ENCODE results near the gene ANKRD12. TPM values are rescaled to one million over a fixed set of nuclear protein-coding genes. Genes with fewer than 3 reads are reported as not detected.

Gene ANKRD12
- total and polyA plus RNA-seq, 12 donors = 14.1 to 91.2 (median 36.5) TPM

- no peak for TF ChIP-seq POLR2A (IDR thresholded peaks at IDR 0.05)
- TF ChIP-seq, protein P1, sequence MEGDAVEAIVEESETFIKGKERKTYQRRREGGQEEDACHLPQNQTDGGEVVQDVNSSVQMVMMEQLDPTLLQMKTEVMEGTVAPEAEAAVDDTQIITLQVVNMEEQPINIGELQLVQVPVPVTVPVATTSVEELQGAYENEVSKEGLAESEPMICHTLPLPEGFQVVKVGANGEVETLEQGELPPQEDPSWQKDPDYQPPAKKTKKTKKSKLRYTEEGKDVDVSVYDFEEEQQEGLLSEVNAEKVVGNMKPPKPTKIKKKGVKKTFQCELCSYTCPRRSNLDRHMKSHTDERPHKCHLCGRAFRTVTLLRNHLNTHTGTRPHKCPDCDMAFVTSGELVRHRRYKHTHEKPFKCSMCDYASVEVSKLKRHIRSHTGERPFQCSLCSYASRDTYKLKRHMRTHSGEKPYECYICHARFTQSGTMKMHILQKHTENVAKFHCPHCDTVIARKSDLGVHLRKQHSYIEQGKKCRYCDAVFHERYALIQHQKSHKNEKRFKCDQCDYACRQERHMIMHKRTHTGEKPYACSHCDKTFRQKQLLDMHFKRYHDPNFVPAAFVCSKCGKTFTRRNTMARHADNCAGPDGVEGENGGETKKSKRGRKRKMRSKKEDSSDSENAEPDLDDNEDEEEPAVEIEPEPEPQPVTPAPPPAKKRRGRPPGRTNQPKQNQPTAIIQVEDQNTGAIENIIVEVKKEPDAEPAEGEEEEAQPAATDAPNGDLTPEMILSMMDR (IDR thresholded peaks at IDR 0.05) = no peak
- 89 to 96% (median 92%) methylated on average over 2 of the region's 2 CpGs for WGBS, 4 donors
- no peaks in the 10 kb centered on the region for H3K27me3 ChIP-seq
- H3K27ac ChIP-seq = no peak overlapping the region
- no peaks in the 10 kb centered on the region for H3K36me3 ChIP-seq (replicated peaks in 1 of 2)
- no peak overlapping the region for H3K4me3 ChIP-seq
- DNase-seq = no peak
- H3K4me1 ChIP-seq (replicated peaks in 1 of 2) = no peaks in the 10 kb centered on the region
- intact Hi-C loops (cut with DNase I) = no loop called here
- no peaks in the 10 kb centered on the region for H3K9me3 ChIP-seq (replicated peaks in 1 of 3)
These were observed 147.2 kb downstream of the ANKRD12 start for GRCh38 chr18:9283791-9284190.

- Histone ChIP-seq H3K4me3 (no peak overlapping the region), H3K27me3 (no peaks in the 10 kb centered on the region), H3K27ac (no peak overlapping the region), H3K9me3 (replicated peaks in 1 of 3) (no peaks in the 10 kb centered on the region), H3K36me3 (replicated peaks in 1 of 2) (no peaks in the 10 kb centered on the region), H3K4me1 (replicated peaks in 1 of 2) (no peaks in the 10 kb centered on the region)
- DNase-seq = no peak
- TF ChIP-seq, protein P1 (IDR thresholded peaks at IDR 0.05) = no peak
- TF ChIP-seq POLR2A (IDR thresholded peaks at IDR 0.05) = no peak
- WGBS, 4 donors = 87 to 95% (median 93%) methylated on average over 2 of the region's 2 CpGs
- intact Hi-C loops (cut with DNase I) = no loop called here
These were observed 149.0 kb downstream of the ANKRD12 start for GRCh38 chr18:9285604-9286003.

- TF ChIP-seq, protein P1 (IDR thresholded peaks at IDR 0.05) = no peak
- TF ChIP-seq POLR2A (IDR thresholded peaks at IDR 0.05) = no peak
- Histone ChIP-seq H3K4me1 (replicated peaks in 1 of 2) (no peaks in the 10 kb centered on the region), H3K4me3 (no peak overlapping the region), H3K9me3 (replicated peaks in 1 of 3) (no peaks in the 10 kb centered on the region), H3K36me3 (replicated peaks in 1 of 2) (no peaks in the 10 kb centered on the region), H3K27me3 (no peaks in the 10 kb centered on the region), H3K27ac (no peak overlapping the region)
- no peak for DNase-seq
- 74 to 80% (median 78%) methylated on average over 7 of the region's 7 CpGs for WGBS, 4 donors
- intact Hi-C loops (cut with DNase I) = no loop called here
These were observed 150.5 kb downstream of the ANKRD12 start for GRCh38 chr18:9287036-9287435.

DNA sequence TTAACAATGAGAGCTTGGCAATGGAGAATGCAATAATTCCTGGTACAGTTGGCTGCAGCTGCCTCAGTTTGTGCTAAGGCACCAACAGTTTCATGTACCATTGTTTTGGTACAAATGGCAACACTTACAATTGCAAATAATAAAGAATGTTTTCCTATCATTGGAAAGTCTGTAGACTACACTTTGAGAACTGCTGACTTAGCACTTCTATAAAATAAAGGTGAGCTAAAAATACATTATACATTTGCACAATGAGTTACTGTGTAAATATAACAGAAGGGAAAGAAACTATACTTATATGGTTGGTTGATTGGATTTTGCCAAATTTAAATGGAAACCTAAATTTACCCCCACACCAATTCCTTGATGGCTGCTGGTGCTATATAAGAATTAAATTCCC, 153.1 kb downstream of the ANKRD12 start:
- no peak overlapping the region for H3K4me3 ChIP-seq
- H3K36me3 ChIP-seq (replicated peaks in 1 of 2) = no peaks in the 10 kb centered on the region
- DNase-seq = no peak
- H3K9me3 ChIP-seq (replicated peaks in 1 of 3) = no peaks in the 10 kb centered on the region
- intact Hi-C loops (cut with DNase I) = no loop called here
- H3K4me1 ChIP-seq (replicated peaks in 1 of 2) = no peaks in the 10 kb centered on the region
- TF ChIP-seq, protein P1 (IDR thresholded peaks at IDR 0.05) = no peak
- no peak for TF ChIP-seq POLR2A (IDR thresholded peaks at IDR 0.05)
- H3K27me3 ChIP-seq = no peaks in the 10 kb centered on the region
- H3K27ac ChIP-seq = no peak overlapping the region
